ENCODE measurements around the gene RPS14.
"Not testable (repeated sequence)": the region's sequence is repeated elsewhere in the genome, so short reads cannot be mapped to it uniquely, and the experiment has no call there.

The RPS14 gene

DNA sequence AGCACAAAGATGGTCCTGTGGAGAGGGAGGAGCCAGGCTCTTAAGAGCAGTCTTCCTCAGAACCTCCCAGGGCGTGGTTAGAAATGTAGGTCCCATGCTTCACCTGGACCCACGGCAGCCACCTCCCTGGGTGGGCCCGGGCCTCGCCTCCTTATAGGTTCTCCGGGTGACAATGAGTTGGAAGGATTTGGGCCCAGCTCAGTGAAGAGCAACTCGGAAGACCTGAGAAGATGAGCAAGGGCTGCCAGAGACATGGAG is 32.1 kb upstream of the RPS14 start:
- in situ Hi-C loops (cut with MboI; ENCODE audit: low sequenced_read_pairs), result no loop called here

DNA sequence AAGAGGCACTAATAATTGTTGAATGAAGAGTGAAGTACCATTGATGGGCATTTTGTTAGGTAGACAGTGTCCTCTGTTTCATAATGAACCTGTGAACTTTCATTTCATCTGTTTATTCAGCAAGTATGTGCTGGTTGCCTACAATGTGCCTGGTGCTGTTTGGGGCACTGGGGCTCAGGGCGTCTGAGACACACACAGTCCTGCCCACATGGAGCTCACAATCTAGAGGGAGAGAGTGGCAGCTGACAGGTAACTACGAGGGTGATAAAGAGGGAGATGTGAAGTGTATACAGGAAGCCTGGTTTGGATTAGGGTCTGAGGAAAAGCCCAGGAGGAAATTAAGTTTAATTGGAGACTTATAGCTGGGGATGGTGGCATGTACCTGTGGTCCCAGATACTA is 29.9 kb upstream of the RPS14 start:
- in situ Hi-C loops (cut with MboI; ENCODE audit: low sequenced_read_pairs), result no loop called here

DNA sequence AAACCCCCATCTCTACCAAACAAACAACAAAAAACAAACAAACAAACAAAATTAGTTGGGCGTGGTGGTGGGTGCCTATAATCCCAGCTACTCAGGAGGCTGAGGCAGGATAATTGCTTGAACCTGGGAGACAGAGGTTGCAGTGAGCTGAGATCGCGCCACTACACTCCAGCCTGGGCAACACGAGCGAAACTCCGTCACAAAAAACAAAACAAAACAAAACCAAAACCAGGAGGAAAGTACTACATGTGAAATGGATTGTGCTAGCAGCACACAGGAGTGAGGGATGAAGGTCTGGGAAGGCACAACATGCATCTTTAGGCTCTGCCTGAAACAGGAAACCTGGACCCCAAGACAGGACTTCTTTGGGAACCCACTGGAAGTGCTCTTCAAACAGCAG is 27.0 kb upstream of the RPS14 start:
- in situ Hi-C loops (cut with MboI; ENCODE audit: low sequenced_read_pairs), result not testable (repeated sequence)

DNA sequence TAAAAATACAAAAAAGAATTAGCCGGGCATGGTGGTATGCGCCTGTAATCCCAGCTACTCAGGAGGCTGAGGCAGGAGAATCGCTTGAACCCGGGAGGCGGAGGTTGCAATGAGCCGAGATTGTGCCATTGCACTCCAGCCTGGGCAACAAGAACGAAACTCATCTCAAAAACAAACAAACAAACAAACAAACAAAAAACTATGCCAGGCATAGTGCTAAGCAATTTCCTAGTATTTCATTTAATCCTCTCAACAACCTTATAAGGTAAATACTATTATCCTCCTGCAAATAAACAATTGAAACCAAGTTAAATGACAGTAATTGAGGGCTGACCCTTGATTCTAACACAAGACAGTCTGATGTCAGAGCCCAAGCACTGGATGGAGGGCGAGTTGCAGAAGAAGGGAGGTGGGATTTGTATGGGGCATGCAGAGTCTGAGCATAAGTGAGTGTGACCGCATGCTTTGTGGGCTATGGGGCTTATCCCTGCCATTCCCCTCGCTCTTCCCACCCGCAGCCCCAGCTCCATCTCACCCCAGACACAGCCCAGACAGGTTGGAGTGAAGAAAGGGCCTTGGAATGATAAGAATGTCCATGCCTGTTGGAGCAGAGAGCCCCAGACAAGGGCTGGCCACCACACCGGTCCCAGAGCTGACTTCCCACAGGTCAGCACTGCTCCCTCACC is 24.3 kb upstream of the RPS14 start:
- in situ Hi-C loops (cut with MboI; ENCODE audit: low sequenced_read_pairs), result no loop called here

DNA sequence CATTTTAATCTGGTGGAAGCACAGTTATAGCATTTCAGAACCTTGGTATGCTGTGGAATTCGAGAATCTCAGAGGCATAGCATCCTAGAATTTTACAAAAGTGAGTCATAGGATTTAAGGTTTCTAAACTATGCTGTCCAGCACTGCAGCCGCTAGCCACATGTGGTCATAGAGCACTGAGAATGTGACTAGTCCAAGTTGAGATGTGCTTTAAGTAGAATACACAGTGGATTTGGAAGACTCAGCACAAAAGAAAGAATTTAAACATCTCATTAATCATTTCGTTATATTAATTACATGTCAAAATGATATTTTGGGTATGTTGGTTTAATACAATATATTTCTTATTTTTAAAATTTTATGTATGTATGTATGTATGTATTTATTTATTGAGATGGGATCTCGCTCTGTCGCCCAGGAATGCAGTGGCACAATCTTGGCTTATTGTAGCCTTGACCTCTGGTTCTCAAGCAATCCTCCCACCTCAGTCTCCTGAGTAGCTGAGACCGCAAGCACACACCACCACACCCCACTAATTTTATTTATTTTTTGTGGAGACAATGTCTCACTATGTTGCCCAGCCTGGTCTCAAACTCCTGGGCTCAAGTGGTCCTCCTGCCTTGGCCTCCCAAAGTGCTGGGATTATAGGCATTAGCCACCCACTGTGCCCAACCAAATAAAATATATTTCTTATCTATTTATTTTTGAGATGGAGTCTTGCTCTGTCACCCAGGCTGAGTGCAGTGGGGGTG is 20.4 kb upstream of the RPS14 start:
- in situ Hi-C loops (cut with MboI; ENCODE audit: low sequenced_read_pairs), result loop anchor here (10.0 kb wide), 1 partner anchor 75 kb away; no protein-coding TSS in a partner anchor

GRCh38 chr5:150468206-150468605 is 18.7 kb upstream of the RPS14 start:
- in situ Hi-C loops (cut with MboI; ENCODE audit: low sequenced_read_pairs), result loop anchor here (10.0 kb wide), 1 partner anchor 77 kb away; no protein-coding TSS in a partner anchor

DNA sequence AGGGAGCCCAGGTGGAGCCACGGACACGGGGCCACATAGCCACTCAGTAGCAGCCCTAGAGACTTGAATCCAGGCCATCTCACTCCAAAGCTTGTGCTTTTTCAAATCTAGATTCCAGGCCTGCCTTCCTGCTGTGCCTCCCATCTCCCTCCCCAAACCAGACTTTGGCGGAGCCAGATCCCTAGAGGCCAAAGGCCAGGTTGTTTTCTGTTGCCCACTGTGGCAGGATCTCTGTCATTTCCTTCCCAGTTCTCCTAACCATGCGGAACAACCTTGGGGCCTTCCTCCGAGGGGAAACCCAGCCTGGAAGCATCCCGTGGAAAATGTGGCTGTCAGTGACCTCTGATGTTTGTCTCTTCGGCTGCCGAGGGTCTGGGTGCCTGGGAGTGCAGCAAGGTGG is 16.4 kb upstream of the RPS14 start:
- in situ Hi-C loops (cut with MboI; ENCODE audit: low sequenced_read_pairs), result loop anchor here (10.0 kb wide), 1 partner anchor 79 kb away; no protein-coding TSS in a partner anchor

DNA sequence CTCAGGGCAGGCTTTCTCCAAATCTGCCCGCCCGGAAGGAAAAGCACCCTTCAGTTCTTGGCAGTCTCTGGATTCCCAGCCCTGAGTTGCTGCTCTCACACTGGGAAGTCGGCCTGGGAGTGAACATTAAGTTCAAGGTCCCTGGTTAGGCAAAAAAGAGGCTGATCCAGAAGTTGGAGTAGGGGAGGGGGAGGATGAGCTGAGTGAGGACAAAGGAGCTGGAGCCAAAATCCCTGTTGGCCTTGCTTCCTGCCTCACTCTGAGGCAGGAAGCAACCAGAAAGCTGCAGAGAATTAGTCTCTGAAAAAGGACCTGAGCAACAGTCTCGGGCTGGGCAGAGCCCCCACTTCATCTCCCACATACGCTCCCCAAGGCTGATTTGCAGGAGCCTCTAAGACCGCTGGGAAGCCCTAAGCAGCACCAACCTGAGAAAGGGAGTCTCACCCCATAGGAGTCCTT is 15.0 kb upstream of the RPS14 start:
- in situ Hi-C loops (cut with MboI; ENCODE audit: low sequenced_read_pairs), result loop anchor here (10.0 kb wide), 1 partner anchor 80 kb away; no protein-coding TSS in a partner anchor

GRCh38 chr5:150461231-150461630 is 11.7 kb upstream of the RPS14 start:
- in situ Hi-C loops (cut with MboI; ENCODE audit: low sequenced_read_pairs), result loop anchor here (10.0 kb wide), 1 partner anchor 84 kb away; no protein-coding TSS in a partner anchor

GRCh38 chr5:150460781-150461180 is 11.2 kb upstream of the RPS14 start:
- in situ Hi-C loops (cut with MboI; ENCODE audit: low sequenced_read_pairs), result loop anchor here (10.0 kb wide), 1 partner anchor 84 kb away; no protein-coding TSS in a partner anchor

DNA sequence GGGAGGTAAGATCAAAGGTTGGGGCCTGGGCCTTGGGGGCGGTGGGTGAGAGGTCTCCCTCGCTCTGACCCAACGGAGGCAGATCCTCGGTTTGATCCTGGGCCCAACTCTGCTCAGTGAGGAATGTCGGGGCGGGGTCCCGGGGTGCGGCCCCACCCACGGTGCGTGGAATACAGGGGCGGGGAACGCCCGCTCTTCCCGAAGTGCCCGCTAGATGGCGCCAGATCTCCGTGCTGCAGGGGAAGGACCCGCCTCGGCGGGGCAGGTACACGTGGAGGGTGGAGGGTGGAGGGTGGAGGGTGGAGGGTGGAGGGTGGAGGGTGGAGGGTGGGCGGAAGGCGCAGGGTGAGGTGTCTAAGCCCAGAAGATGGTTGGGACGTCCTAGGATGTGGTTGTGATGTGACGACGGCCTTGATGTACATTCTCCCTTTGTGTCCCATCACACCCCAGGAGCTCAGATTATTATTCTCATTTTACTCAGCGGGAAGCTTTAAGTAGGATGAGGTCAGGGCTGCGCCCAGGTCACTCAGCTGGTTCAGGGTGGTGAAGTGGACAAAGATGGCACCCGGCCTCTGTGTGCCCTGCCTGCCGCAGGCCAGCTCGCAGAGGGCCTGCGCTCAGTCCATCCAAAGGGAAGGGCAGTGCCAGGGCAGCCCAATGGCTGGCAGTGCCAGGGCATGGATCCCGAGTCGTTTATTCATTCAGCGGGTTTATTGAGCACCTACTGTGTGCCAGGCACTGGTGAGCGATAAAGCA is 9.4 kb upstream of the RPS14 start:
- in situ Hi-C loops (cut with MboI; ENCODE audit: low sequenced_read_pairs), result no loop called here

DNA sequence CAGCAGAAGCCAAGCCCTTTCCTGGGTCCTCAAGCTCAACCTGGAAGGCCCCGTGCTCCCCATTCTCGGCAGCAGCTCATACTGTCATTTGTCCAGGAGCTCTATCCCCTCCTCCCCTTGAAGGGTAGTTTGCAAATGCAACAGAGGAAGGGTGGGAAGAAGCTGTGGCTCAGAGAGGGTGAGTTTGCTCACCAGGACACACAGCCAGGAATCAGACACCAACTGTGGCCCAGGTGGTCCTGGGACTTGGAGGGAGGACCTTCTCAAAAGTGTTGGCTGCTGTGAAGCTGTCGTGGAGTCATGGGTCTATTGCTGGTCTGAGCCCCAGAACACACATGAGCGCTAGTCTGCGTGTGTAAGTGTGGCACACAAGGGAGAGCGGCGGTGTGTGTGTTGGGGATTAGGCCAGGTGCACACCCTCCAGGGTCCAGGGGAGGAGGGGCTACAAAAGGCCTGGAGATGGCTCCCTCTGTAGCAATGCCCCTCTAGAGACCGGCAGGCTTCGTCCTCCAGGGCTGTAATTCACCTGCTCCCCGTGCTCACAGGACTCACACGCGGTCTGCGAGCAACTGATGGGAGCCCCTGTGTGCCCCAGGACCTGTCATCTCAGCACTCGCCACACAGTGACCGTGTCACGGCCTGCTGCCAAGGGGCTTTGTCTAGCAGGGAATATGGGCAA is 8.2 kb upstream of the RPS14 start:
- in situ Hi-C loops (cut with MboI; ENCODE audit: low sequenced_read_pairs), result no loop called here

GRCh38 chr5:150457121-150457520 is 7.6 kb upstream of the RPS14 start:
- in situ Hi-C loops (cut with MboI; ENCODE audit: low sequenced_read_pairs), result no loop called here

- in situ Hi-C loops (cut with MboI; ENCODE audit: low sequenced_read_pairs), result no loop called here
These were observed 5.1 kb upstream of the RPS14 start for GRCh38 chr5:150454492-150455229.

DNA sequence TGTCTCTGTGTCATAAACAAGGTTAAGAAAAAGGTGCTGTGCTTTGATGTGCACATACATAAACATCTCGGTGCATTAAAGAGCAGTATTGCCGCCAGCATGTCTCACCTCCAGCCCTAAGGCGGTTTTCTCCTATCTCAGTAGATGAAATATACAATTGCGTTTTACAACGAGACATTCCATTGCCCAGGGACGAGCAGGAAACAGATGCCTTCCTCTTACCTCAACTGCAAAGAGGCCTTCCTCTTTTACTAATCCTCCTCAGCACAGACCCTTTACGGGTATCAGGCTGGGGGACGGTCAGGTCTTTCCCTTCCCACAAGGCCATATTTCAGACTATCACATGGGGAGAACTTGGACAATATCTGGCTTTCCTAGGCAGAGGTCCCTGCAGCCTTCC is 4.5 kb upstream of the RPS14 start:
- in situ Hi-C loops (cut with MboI; ENCODE audit: low sequenced_read_pairs), result not testable (repeated sequence)

- in situ Hi-C loops (cut with MboI; ENCODE audit: low sequenced_read_pairs), result no loop called here
These were observed 3.4 kb upstream of the RPS14 start for GRCh38 chr5:150452914-150453313.

DNA sequence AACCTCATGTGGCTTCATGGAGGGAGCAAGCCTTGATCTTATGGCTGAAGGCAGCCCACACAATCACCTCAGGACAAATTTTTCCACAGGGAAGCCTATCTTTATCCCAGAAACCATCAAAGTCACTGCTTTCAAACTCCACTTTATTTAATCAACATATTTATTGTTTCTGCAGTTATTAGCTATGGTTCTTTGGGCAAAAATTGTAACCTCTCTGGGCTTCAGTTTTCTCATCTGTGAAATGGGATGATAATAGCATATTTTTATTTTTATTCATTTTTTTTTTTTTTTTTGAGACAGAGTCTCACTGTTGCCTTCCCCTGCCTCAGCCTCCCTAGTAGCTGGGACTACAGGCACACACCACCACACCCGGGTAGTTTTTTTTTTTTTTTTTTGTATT is 2.1 kb upstream of the RPS14 start:
- in situ Hi-C loops (cut with MboI; ENCODE audit: low sequenced_read_pairs), result no loop called here

GRCh38 chr5:150448952-150449516 is 505 bp downstream of the RPS14 start:
- in situ Hi-C loops (cut with MboI; ENCODE audit: low sequenced_read_pairs), result no loop called here

GRCh38 chr5:150448334-150448733 is 1.2 kb downstream of the RPS14 start:
- in situ Hi-C loops (cut with MboI; ENCODE audit: low sequenced_read_pairs), result no loop called here

DNA sequence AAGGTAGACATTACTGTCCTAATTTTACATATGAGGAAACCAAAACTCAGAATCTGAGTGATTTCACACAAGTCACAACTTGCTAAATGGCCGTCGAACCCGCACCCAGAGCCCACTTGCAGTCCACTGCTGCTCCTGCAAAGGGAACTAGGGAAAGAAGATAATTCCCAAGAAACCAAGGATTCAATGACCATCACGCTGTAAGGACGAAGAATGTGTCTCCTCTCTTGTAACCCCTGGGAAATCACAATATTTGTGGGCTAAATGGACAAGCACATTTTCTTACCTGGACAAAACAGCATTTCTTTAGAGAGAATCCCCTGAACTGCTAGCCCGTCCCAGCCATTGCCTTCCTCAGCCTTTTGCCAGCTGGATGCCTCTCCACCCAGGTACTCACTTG is 2.4 kb downstream of the RPS14 start:
- in situ Hi-C loops (cut with MboI; ENCODE audit: low sequenced_read_pairs), result no loop called here
